ENCODE measurements around the gene CORO2B. TPM values are rescaled to one million over a fixed set of nuclear protein-coding genes. Genes with fewer than 3 reads are reported as not detected.

Gene CORO2B
- total RNA-seq, 1 experiment from 2014 or later = 20.3 TPM

GRCh38 chr15:68604840-68605478 is 26.2 kb downstream of the CORO2B start:
- peak; percentile 89 for DNase-seq (ENCODE audit: low read depth)

- DNase-seq (ENCODE audit: low read depth) = no peak
These were observed 27.6 kb downstream of the CORO2B start for GRCh38 chr15:68606375-68606774.

- no peak for DNase-seq (ENCODE audit: low read depth)
These were observed 29.5 kb downstream of the CORO2B start for GRCh38 chr15:68608206-68608843.

GRCh38 chr15:68608844-68609232 is 30.0 kb downstream of the CORO2B start:
- DNase-seq (ENCODE audit: low read depth) = no peak

GRCh38 chr15:68609629-68610028 is 30.8 kb downstream of the CORO2B start:
- peak; percentile 65 for DNase-seq (ENCODE audit: low read depth)

GRCh38 chr15:68610825-68611224 is 32.0 kb downstream of the CORO2B start:
- peak; percentile 50 for DNase-seq (ENCODE audit: low read depth)

- no peak for DNase-seq (ENCODE audit: low read depth)
These were observed 33.7 kb downstream of the CORO2B start for GRCh38 chr15:68612503-68612902.

- DNase-seq (ENCODE audit: low read depth) = no peak
These were observed 34.4 kb downstream of the CORO2B start for GRCh38 chr15:68612979-68613740.

- no peak for DNase-seq (ENCODE audit: low read depth)
These were observed 35.7 kb downstream of the CORO2B start for GRCh38 chr15:68614286-68615035.

GRCh38 chr15:68615301-68615700 is 36.5 kb downstream of the CORO2B start:
- no peak for DNase-seq (ENCODE audit: low read depth)

GRCh38 chr15:68615811-68616210 is 37.0 kb downstream of the CORO2B start:
- DNase-seq (ENCODE audit: low read depth) = no peak

GRCh38 chr15:68616397-68616796 is 37.6 kb downstream of the CORO2B start:
- no peak for DNase-seq (ENCODE audit: low read depth)

- peak; percentile 71 for DNase-seq (ENCODE audit: low read depth)
These were observed 38.2 kb downstream of the CORO2B start for GRCh38 chr15:68617001-68617400.

- DNase-seq (ENCODE audit: low read depth) = no peak
These were observed 39.0 kb downstream of the CORO2B start for GRCh38 chr15:68617777-68618176.

GRCh38 chr15:68618394-68618793 is 39.6 kb downstream of the CORO2B start:
- DNase-seq (ENCODE audit: low read depth) = no peak

GRCh38 chr15:68618908-68619698 is 40.3 kb downstream of the CORO2B start:
- no peak for DNase-seq (ENCODE audit: low read depth)

- peak; percentile 54 for DNase-seq (ENCODE audit: low read depth)
These were observed 42.1 kb downstream of the CORO2B start for GRCh38 chr15:68620721-68621527.

- no peak for DNase-seq (ENCODE audit: low read depth)
These were observed 42.7 kb downstream of the CORO2B start for GRCh38 chr15:68621535-68621934.

- no peak for DNase-seq (ENCODE audit: low read depth)
These were observed 44.6 kb downstream of the CORO2B start for GRCh38 chr15:68623301-68623892.

GRCh38 chr15:68625853-68626252 is 47.1 kb downstream of the CORO2B start:
- DNase-seq (ENCODE audit: low read depth) = no peak
